NCI-H128 (cell line): ENCODE data around the gene NRDE2.

Experiments
- DNase-seq: peaks from one replicate; lab custom pipeline; 2025; ENCODE audit not compliant: unreplicated experiment; lab: John Stamatoyannopoulos, UW

NRDE2 gene

GRCh38 chr14:90297876-90298629, 33.7 kb downstream of the NRDE2 start:
- no peak for DNase-seq

GRCh38 chr14:90296641-90297040, 35.1 kb downstream of the NRDE2 start:
- no peak for DNase-seq

- no peak for DNase-seq
Measured at GRCh38 chr14:90295870-90296516, 35.7 kb downstream of the NRDE2 start.

- no peak for DNase-seq
Measured at GRCh38 chr14:90294872-90295271, 36.9 kb downstream of the NRDE2 start.

GRCh38 chr14:90293766-90294730, 37.7 kb downstream of the NRDE2 start:
- DNase-seq = no peak

- DNase-seq = no peak
Measured at GRCh38 chr14:90291699-90292098, 40.0 kb downstream of the NRDE2 start.

- DNase-seq = no peak
Measured at GRCh38 chr14:90290337-90291011, 41.3 kb downstream of the NRDE2 start.

- no peak for DNase-seq
Measured at GRCh38 chr14:90288651-90289355, 42.9 kb downstream of the NRDE2 start.

- no peak for DNase-seq
Measured at GRCh38 chr14:90287791-90288190, 44.0 kb downstream of the NRDE2 start.

GRCh38 chr14:90281756-90282155, 50.0 kb downstream of the NRDE2 start:
- no peak for DNase-seq

GRCh38 chr14:90281261-90281660, 50.5 kb downstream of the NRDE2 start:
- no peak for DNase-seq

- no peak for DNase-seq
Measured at GRCh38 chr14:90280096-90280495, 51.6 kb downstream of the NRDE2 start.

GRCh38 chr14:90278199-90279175, 53.3 kb downstream of the NRDE2 start:
- no peak for DNase-seq

GRCh38 chr14:90277581-90278198, 54.1 kb downstream of the NRDE2 start:
- no peak for DNase-seq

- no peak for DNase-seq
Measured at GRCh38 chr14:90276646-90277367, 54.9 kb downstream of the NRDE2 start.

GRCh38 chr14:90275820-90276219, 55.9 kb downstream of the NRDE2 start:
- DNase-seq = no peak

- no peak for DNase-seq
Measured at GRCh38 chr14:90275458-90275814, 56.3 kb downstream of the NRDE2 start.

- DNase-seq = no peak
Measured at GRCh38 chr14:90274808-90275457, 56.8 kb downstream of the NRDE2 start.
